HG03571 (cell line): ENCODE data around the gene EXO1.

Experiments
- ATAC-seq: cut with Tn5 transposase; IDR thresholded peaks from one replicate; pipeline ENCODE4 v1.9.1; 2021; ENCODE audit not compliant: unreplicated experiment

The EXO1 gene

GRCh38 chr1:241883159-241883558, 35.2 kb downstream of the EXO1 start:
- ATAC-seq, result no peak

- ATAC-seq, result no peak
These were observed 40.2 kb downstream of the EXO1 start for GRCh38 chr1:241888232-241888631.

- no peak for ATAC-seq
These were observed 43.3 kb downstream of the EXO1 start for GRCh38 chr1:241891296-241891695.

- no peak for ATAC-seq
These were observed 46.0 kb downstream of the EXO1 start for GRCh38 chr1:241894016-241894415.

GRCh38 chr1:241895013-241895412, 47.0 kb downstream of the EXO1 start:
- ATAC-seq, result peak; percentile 84

GRCh38 chr1:241896670-241896962, 48.6 kb downstream of the EXO1 start:
- no peak for ATAC-seq

GRCh38 chr1:241899210-241899609, 51.2 kb downstream of the EXO1 start:
- no peak for ATAC-seq

GRCh38 chr1:241900381-241900780, 52.4 kb downstream of the EXO1 start:
- ATAC-seq, result no peak

GRCh38 chr1:241902391-241903065, 54.5 kb downstream of the EXO1 start:
- ATAC-seq, result no peak

GRCh38 chr1:241916196-241916595, 68.2 kb downstream of the EXO1 start:
- no peak for ATAC-seq

GRCh38 chr1:241917487-241917886, 69.5 kb downstream of the EXO1 start:
- no peak for ATAC-seq

GRCh38 chr1:241918879-241919278, 70.9 kb downstream of the EXO1 start:
- ATAC-seq, result no peak

GRCh38 chr1:241924080-241924808, 76.2 kb downstream of the EXO1 start:
- no peak for ATAC-seq

- ATAC-seq, result no peak
These were observed 78.1 kb downstream of the EXO1 start for GRCh38 chr1:241926141-241926540.

GRCh38 chr1:241927321-241927720, 79.3 kb downstream of the EXO1 start:
- ATAC-seq, result no peak

- ATAC-seq, result no peak
These were observed 84.8 kb downstream of the EXO1 start for GRCh38 chr1:241932845-241933244.

- no peak for ATAC-seq
These were observed 86.3 kb downstream of the EXO1 start for GRCh38 chr1:241934201-241934848.

GRCh38 chr1:241934866-241935265, 86.9 kb downstream of the EXO1 start:
- ATAC-seq, result no peak
